ENCODE measurements around the gene UGP2. TPM values are rescaled to one million over a fixed set of nuclear protein-coding genes. Genes with fewer than 3 reads are reported as not detected.

The UGP2 gene
- total RNA-seq, 4 donors from 2014 or later: 62.3 to 352 (median 235) TPM

DNA sequence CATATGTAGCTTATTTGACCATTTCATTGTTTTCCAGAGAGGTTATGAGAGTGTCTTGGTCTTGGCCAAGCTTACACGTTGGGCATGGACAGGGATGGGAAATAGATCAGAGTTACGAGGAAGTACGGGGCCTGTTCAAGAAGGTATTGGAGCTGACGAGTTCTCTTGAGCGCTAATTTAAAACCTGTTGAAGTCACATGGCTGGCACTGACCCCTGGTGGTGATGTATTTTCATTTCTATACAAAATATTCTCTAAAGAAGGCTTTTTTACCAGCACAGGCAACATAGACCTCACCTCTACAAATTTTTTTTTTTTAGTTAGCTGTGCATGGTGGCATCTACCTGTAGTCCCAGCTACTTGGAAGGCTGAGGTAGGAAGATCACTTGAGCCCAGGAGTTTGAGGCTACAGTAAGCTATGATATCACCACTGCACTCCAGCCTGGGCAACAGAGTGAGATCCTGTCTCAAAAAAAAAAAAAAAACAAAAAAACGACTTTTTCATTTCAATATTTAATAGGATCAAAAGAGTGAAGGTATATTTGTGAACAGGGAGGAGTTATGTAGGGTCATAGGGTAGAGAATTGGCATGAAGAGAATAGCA lies 19.6 kb downstream of the UGP2 start:
- Histone ChIP-seq H3K9me3 (no peaks in the 10 kb centered on the region), H3K27me3 (no peaks in the 10 kb centered on the region), H3K36me3 (peaks cover 0 to 42% (median 14%) of the 10 kb centered on the region in 4 donors), H3K4me3 (no peak overlapping the region), H3K4me1 (peaks cover 5 to 43% (median 18%) of the 10 kb centered on the region in 4 donors), H3K27ac (peak overlapping the region in 3 of 4 donors; percentile 13 to 67 (median 45))
- WGBS, 2 donors (ENCODE audit: low coverage in 1 of 2): 32 to 37% methylated on average over 6 of the region's 6 CpGs
- no peak for TF ChIP-seq POLR2A (IDR thresholded peaks at IDR 0.05)
- TF ChIP-seq, protein P1, sequence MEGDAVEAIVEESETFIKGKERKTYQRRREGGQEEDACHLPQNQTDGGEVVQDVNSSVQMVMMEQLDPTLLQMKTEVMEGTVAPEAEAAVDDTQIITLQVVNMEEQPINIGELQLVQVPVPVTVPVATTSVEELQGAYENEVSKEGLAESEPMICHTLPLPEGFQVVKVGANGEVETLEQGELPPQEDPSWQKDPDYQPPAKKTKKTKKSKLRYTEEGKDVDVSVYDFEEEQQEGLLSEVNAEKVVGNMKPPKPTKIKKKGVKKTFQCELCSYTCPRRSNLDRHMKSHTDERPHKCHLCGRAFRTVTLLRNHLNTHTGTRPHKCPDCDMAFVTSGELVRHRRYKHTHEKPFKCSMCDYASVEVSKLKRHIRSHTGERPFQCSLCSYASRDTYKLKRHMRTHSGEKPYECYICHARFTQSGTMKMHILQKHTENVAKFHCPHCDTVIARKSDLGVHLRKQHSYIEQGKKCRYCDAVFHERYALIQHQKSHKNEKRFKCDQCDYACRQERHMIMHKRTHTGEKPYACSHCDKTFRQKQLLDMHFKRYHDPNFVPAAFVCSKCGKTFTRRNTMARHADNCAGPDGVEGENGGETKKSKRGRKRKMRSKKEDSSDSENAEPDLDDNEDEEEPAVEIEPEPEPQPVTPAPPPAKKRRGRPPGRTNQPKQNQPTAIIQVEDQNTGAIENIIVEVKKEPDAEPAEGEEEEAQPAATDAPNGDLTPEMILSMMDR (IDR thresholded peaks at IDR 0.05): peak; percentile 50 to 66 (median 63)
- DNase-seq: peak; percentile 56
- in situ Hi-C loops (cut with MboI; ENCODE audit: low pct_ligation_motif_present in 1 of 4, low pct_unique_long_range_greater_than_20kb in 1 of 4, low sequenced_read_pairs in 3 of 4): loop anchor here in 3 of 4 donors (10.0 to 25.0 kb wide), 3 partner anchors 167 to 274 kb away; partner anchors contain the start of genes MDH1 (in 1 of the 3) and WDPCP (in 1 of the 3)
- intact Hi-C loops (cut with DNase I; ENCODE audit: low total_unique reads): no loop called here

- DNase-seq: no peak
- 63% methylated on average over 1 of the region's 1 CpG; no CpG with 5 or more reads in 1 of the 2 donors for WGBS, 2 donors (ENCODE audit: low coverage in 1 of 2)
Observed at GRCh38 chr2:63862806-63863205, 21.1 kb downstream of the UGP2 start.

GRCh38 chr2:63863707-63864106 lies 22.0 kb downstream of the UGP2 start:
- peaks cover 0 to 22% (median 9%) of the 10 kb centered on the region in 4 donors for H3K36me3 ChIP-seq
- 75 to 88% methylated on average over 1 of the region's 1 CpG for WGBS, 2 donors (ENCODE audit: low coverage in 1 of 2)
- in situ Hi-C loops (cut with MboI; ENCODE audit: low pct_ligation_motif_present in 1 of 4, low pct_unique_long_range_greater_than_20kb in 1 of 4, low sequenced_read_pairs in 3 of 4) (loop anchor here in 3 of 4 donors (10.0 to 25.0 kb wide), 3 partner anchors 169 to 276 kb away; partner anchors contain the start of genes MDH1 (in 1 of the 3) and WDPCP (in 1 of the 3)), intact Hi-C loops (cut with DNase I; ENCODE audit: low total_unique reads) (no loop called here)
- peaks cover 5 to 43% (median 18%) of the 10 kb centered on the region in 4 donors for H3K4me1 ChIP-seq
- H3K27me3 ChIP-seq: no peaks in the 10 kb centered on the region
- no peak for TF ChIP-seq POLR2AphosphoS5 (IDR thresholded peaks at IDR 0.05)
- no peak for TF ChIP-seq EP300 (IDR thresholded peaks at IDR 0.05; ENCODE audit: low read depth)
- TF ChIP-seq POLR2A (IDR thresholded peaks at IDR 0.05): no peak
- TF ChIP-seq, protein P1 (IDR thresholded peaks at IDR 0.05): no peak
- H3K4me3 ChIP-seq: no peak overlapping the region
- peak overlapping the region in 1 of 4 donors; percentile 3 for H3K27ac ChIP-seq
- H3K9me3 ChIP-seq: no peaks in the 10 kb centered on the region
- no peak for DNase-seq

More at GRCh38 chr2:63862806-63863205, 21.1 kb downstream of the UGP2 start:
- H3K4me1 ChIP-seq: peaks cover 5 to 43% (median 18%) of the 10 kb centered on the region in 4 donors
- peak in 2 of 3 donors; percentile 43 to 53 for TF ChIP-seq POLR2AphosphoS5 (IDR thresholded peaks at IDR 0.05)
- TF ChIP-seq, protein P1 (IDR thresholded peaks at IDR 0.05): no peak
- TF ChIP-seq EP300 (IDR thresholded peaks at IDR 0.05; ENCODE audit: low read depth): peak; percentile 26
- TF ChIP-seq POLR2A (IDR thresholded peaks at IDR 0.05): no peak
- H3K36me3 ChIP-seq: peaks cover 0 to 31% (median 13%) of the 10 kb centered on the region in 4 donors
- H3K9me3 ChIP-seq: no peaks in the 10 kb centered on the region
- intact Hi-C loops (cut with DNase I; ENCODE audit: low total_unique reads): no loop called here
- peak overlapping the region in 3 of 4 donors; percentile 41 to 67 (median 45) for H3K27ac ChIP-seq
- no peaks in the 10 kb centered on the region for H3K27me3 ChIP-seq
- in situ Hi-C loops (cut with MboI; ENCODE audit: low pct_ligation_motif_present in 1 of 4, low pct_unique_long_range_greater_than_20kb in 1 of 4, low sequenced_read_pairs in 3 of 4): loop anchor here in 3 of 4 donors (10.0 to 25.0 kb wide), 3 partner anchors 168 to 276 kb away; partner anchors contain the start of genes MDH1 (in 1 of the 3) and WDPCP (in 1 of the 3)
- no peak overlapping the region for H3K4me3 ChIP-seq

- peaks cover 5 to 43% (median 16%) of the 10 kb centered on the region in 4 donors for H3K4me1 ChIP-seq
- intact Hi-C loops (cut with DNase I; ENCODE audit: low total_unique reads): no loop called here
- no peaks in the 10 kb centered on the region for H3K9me3 ChIP-seq
- no peak overlapping the region for H3K4me3 ChIP-seq
- H3K27me3 ChIP-seq: no peaks in the 10 kb centered on the region
- in situ Hi-C loops (cut with MboI; ENCODE audit: low pct_ligation_motif_present in 1 of 4, low pct_unique_long_range_greater_than_20kb in 1 of 4, low sequenced_read_pairs in 3 of 4): loop anchor here in 3 of 4 donors (10.0 to 25.0 kb wide), 3 partner anchors 170 to 278 kb away; partner anchors contain the start of genes MDH1 (in 1 of the 3) and WDPCP (in 1 of the 3)
- H3K27ac ChIP-seq: no peak overlapping the region
- TF ChIP-seq, protein P1 (IDR thresholded peaks at IDR 0.05): no peak
- TF ChIP-seq POLR2A (IDR thresholded peaks at IDR 0.05) (no peak), EP300 (IDR thresholded peaks at IDR 0.05; ENCODE audit: low read depth) (no peak), POLR2AphosphoS5 (IDR thresholded peaks at IDR 0.05) (no peak)
- H3K36me3 ChIP-seq: peaks cover 0 to 20% (median 3%) of the 10 kb centered on the region in 4 donors
- DNase-seq: no peak
- WGBS, 2 donors (ENCODE audit: low coverage in 1 of 2): 92 to 93% methylated on average over 2 to 6 of the region's 6 CpGs
Observed at GRCh38 chr2:63865159-63865799, 23.6 kb downstream of the UGP2 start.

Data from transverse colon (tissue), 4 donors.